Testis (tissue), 3 donors: ENCODE measurements around the gene CNKSR3. TPM values are rescaled to one million over a fixed set of nuclear protein-coding genes. Genes with fewer than 3 reads are reported as not detected.

Experiments
- DNase-seq: peaks from one replicate; pipeline ENCODE4 v3.0.0-alpha.2; 2019
- H3K27ac ChIP-seq, 2 donors: fragments of 200-600 bp; sonication (generic); one replicate each; pipeline ENCODE4 v1.5.1; 2019
- H3K27me3 ChIP-seq: fragments of 200-600 bp; sonication (generic); one replicate; pipeline ENCODE4 v1.5.1; 2019
- H3K36me3 ChIP-seq: fragments of 200-600 bp; sonication (generic); one replicate; pipeline ENCODE4 v1.5.1; 2017; ENCODE audit warnings: low read depth; ENCODE audit errors: missing control alignments
- H3K4me1 ChIP-seq: fragments of 200-600 bp; sonication (generic); one replicate; pipeline ENCODE4 v1.5.1; 2019
- H3K4me3 ChIP-seq, 2 donors: fragments of 200-600 bp; sonication (generic); one replicate each; pipeline ENCODE4 v1.5.1; 2017 to 2019
- H3K9me3 ChIP-seq: fragments of 200-600 bp; sonication (generic); one replicate; pipeline ENCODE4 v1.5.1; 2017
- CTCF ChIP-seq, 3 experiments: fragments of 450-650 bp in 2 of 3; fragments of 200-600 bp in 1 of 3; sonication (generic) in 1 of 3; IDR thresholded peaks; one replicate each; pipeline ENCODE4 v1.5.1; 2016 to 2019; ENCODE audit warnings: antibody characterized with exemption in 3 of 3, mild to moderate bottlenecking in 2 of 3, moderate library complexity in 1 of 3
- POLR2A ChIP-seq: fragments of 450-650 bp; IDR thresholded peaks from one replicate; pipeline ENCODE4 v1.6.1; 2017; ENCODE audit warnings: antibody characterized with exemption, mild to moderate bottlenecking, moderate library complexity
- WGBS, 2 donors: methylation state at CpG; one replicate each; pipeline ENCODE4 v1.1.5; 2018; 5-methylcytosine and 5-hydroxymethylcytosine counted together
- intact Hi-C: fragments of 100-400 bp; cut with DNase I; formaldehyde crosslinking; loops from one replicate; pipeline ENCODE4 v1.15.1; 2023; ENCODE audit warnings: low total_unique reads
- polyA plus RNA-seq: library from polyadenylated mRNA; stranded (reverse); fragments of 350-450 nt; fragmentation: Illumina TruSeq; extraction: RNeasy Lipid Tissue Mini Kit (QIAGEN cat#74804); gene quantifications from one replicate; pipeline ENCODE4 v1.2.3, GENCODE V29; 2014; ENCODE audit warnings: low read depth, low replicate concordance; ENCODE audit not compliant: insufficient read depth
- total RNA-seq, 2 donors: library from RNA; depleted of rRNA; stranded (reverse); fragments of >200 nt; gene quantifications; one replicate each; pipeline ENCODE4 v1.2.3, GENCODE V29; 2016

The CNKSR3 gene
- total and polyA plus RNA-seq, 3 donors from 2014 or later: 26.0 to 28.7 (median 26.0) TPM

- no peak for DNase-seq
- Histone ChIP-seq H3K9me3 (no peaks in the 10 kb centered on the region), H3K4me3 (no peak overlapping the region), H3K27me3 (no peaks in the 10 kb centered on the region), H3K4me1 (no peaks in the 10 kb centered on the region), H3K36me3 (no peaks in the 10 kb centered on the region), H3K27ac (no peak overlapping the region)
- 91 to 92% methylated on average over 4 of the region's 4 CpGs for WGBS, 2 donors
- TF ChIP-seq POLR2A (no peak), CTCF (IDR thresholded peaks at IDR 0.05) (no peak)
- intact Hi-C loops: no loop called here
Observed at GRCh38 chr6:154532426-154532825, 21.9 kb upstream of the CNKSR3 start.

GRCh38 chr6:154529957-154530356 lies 19.5 kb upstream of the CNKSR3 start:
- Histone ChIP-seq H3K9me3 (no peaks in the 10 kb centered on the region), H3K27ac (no peak overlapping the region), H3K4me1 (no peaks in the 10 kb centered on the region), H3K4me3 (no peak overlapping the region), H3K27me3 (no peaks in the 10 kb centered on the region), H3K36me3 (no peaks in the 10 kb centered on the region)
- TF ChIP-seq CTCF (IDR thresholded peaks at IDR 0.05) (no peak), POLR2A (no peak)
- intact Hi-C loops: no loop called here
- 96 to 97% methylated on average over 6 of the region's 6 CpGs for WGBS, 2 donors
- no peak for DNase-seq

- no peaks in the 10 kb centered on the region for H3K36me3 ChIP-seq
- no peaks in the 10 kb centered on the region for H3K4me1 ChIP-seq
- intact Hi-C loops: no loop called here
- no peak overlapping the region for H3K27ac ChIP-seq
- H3K4me3 ChIP-seq: no peak overlapping the region
- 92 to 97% methylated on average over 3 of the region's 3 CpGs for WGBS, 2 donors
- DNase-seq: no peak
- no peak for TF ChIP-seq POLR2A
- no peak for TF ChIP-seq CTCF (IDR thresholded peaks at IDR 0.05)
- no peaks in the 10 kb centered on the region for H3K27me3 ChIP-seq
- H3K9me3 ChIP-seq: no peaks in the 10 kb centered on the region
Observed at GRCh38 chr6:154528310-154528915, 17.9 kb upstream of the CNKSR3 start.

- no peak overlapping the region for H3K27ac ChIP-seq
- TF ChIP-seq POLR2A: no peak
- TF ChIP-seq CTCF (IDR thresholded peaks at IDR 0.05): no peak
- H3K9me3 ChIP-seq: no peaks in the 10 kb centered on the region
- intact Hi-C loops: no loop called here
- H3K4me3 ChIP-seq: no peak overlapping the region
- H3K36me3 ChIP-seq: no peaks in the 10 kb centered on the region
- WGBS, 2 donors: 84 to 93% methylated on average over 1 of the region's 1 CpG
- DNase-seq: no peak
- no peaks in the 10 kb centered on the region for H3K4me1 ChIP-seq
- no peaks in the 10 kb centered on the region for H3K27me3 ChIP-seq
Observed at GRCh38 chr6:154526996-154527395, 16.5 kb upstream of the CNKSR3 start.

- no peak for TF ChIP-seq POLR2A
- TF ChIP-seq CTCF (IDR thresholded peaks at IDR 0.05): no peak
- intact Hi-C loops: no loop called here
- 80 to 82% methylated on average over 4 of the region's 4 CpGs for WGBS, 2 donors
- Histone ChIP-seq H3K36me3 (no peaks in the 10 kb centered on the region), H3K27me3 (no peaks in the 10 kb centered on the region), H3K4me1 (no peaks in the 10 kb centered on the region), H3K27ac (no peak overlapping the region), H3K4me3 (no peak overlapping the region), H3K9me3 (no peaks in the 10 kb centered on the region)
- no peak for DNase-seq
Observed at GRCh38 chr6:154522576-154522975, 12.1 kb upstream of the CNKSR3 start.
